ENCODE results near the gene FAM50A. TPM values are rescaled to one million over a fixed set of nuclear protein-coding genes. Genes with fewer than 3 reads are reported as not detected.

FAM50A gene
- total RNA-seq, 1 donor from 2014 or later: 57.6 TPM

DNA sequence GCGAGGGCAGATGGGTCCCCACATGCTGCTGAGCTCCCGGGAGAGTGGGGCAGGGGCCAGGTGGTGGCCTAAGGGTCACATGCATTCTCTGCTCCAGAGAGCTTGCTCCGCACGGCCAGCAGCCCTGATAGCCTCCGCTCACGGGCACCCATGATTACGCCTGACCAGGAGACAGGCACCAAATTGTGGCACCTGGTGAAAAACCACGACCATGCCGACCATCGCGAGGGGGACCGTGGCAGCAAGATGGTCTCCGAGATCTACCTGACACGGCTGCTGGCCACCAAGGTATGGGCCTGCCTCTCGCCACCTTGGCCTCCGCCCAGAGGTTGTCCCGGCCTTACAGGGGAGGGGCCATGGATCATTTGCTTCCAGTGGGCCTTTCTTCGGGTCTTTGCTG lies 25.9 kb downstream of the FAM50A start:
- H3K36me3 Mint-ChIP-seq: peaks cover 7% of the 10 kb centered on the region
- peaks cover 7% of the 10 kb centered on the region for H3K9me3 Mint-ChIP-seq
- TF ChIP-seq, protein P1, sequence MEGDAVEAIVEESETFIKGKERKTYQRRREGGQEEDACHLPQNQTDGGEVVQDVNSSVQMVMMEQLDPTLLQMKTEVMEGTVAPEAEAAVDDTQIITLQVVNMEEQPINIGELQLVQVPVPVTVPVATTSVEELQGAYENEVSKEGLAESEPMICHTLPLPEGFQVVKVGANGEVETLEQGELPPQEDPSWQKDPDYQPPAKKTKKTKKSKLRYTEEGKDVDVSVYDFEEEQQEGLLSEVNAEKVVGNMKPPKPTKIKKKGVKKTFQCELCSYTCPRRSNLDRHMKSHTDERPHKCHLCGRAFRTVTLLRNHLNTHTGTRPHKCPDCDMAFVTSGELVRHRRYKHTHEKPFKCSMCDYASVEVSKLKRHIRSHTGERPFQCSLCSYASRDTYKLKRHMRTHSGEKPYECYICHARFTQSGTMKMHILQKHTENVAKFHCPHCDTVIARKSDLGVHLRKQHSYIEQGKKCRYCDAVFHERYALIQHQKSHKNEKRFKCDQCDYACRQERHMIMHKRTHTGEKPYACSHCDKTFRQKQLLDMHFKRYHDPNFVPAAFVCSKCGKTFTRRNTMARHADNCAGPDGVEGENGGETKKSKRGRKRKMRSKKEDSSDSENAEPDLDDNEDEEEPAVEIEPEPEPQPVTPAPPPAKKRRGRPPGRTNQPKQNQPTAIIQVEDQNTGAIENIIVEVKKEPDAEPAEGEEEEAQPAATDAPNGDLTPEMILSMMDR (IDR thresholded peaks at IDR 0.05; ENCODE audit: unreplicated experiment): no peak
- H3K27ac Mint-ChIP-seq: no peak overlapping the region
- no peaks in the 10 kb centered on the region for H3K27me3 Mint-ChIP-seq (ENCODE audit: low read depth)
- H3K4me1 Mint-ChIP-seq: no peaks in the 10 kb centered on the region
- no peak overlapping the region for H3K4me3 Mint-ChIP-seq
- no peak for DNase-seq (ENCODE audit: low spot score in 2 of 2, unreplicated experiment in 2 of 2)

DNA sequence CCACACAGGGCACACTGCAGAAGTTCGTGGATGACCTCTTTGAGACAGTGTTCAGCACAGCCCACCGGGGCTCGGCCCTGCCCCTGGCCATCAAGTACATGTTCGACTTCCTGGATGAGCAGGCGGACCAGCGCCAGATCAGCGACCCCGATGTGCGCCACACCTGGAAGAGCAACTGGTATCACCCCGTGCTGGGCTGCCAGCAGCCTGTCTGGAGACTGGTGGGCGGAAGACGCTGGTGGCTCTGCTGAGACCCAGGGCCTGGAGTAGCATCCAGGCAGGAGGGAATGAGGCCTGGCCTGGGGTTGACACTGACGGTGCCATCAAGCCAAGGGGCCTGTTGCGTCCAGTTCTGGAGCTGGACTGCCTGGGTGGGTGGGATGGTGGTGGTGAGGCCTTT lies 26.5 kb downstream of the FAM50A start:
- H3K27ac Mint-ChIP-seq: no peak overlapping the region
- H3K9me3 Mint-ChIP-seq: peaks cover 9% of the 10 kb centered on the region
- DNase-seq (ENCODE audit: low spot score in 2 of 2, unreplicated experiment in 2 of 2): no peak
- no peaks in the 10 kb centered on the region for H3K27me3 Mint-ChIP-seq (ENCODE audit: low read depth)
- no peaks in the 10 kb centered on the region for H3K4me1 Mint-ChIP-seq
- H3K4me3 Mint-ChIP-seq: no peak overlapping the region
- TF ChIP-seq, protein P1 (IDR thresholded peaks at IDR 0.05; ENCODE audit: unreplicated experiment): no peak
- H3K36me3 Mint-ChIP-seq: peaks cover 9% of the 10 kb centered on the region

DNA sequence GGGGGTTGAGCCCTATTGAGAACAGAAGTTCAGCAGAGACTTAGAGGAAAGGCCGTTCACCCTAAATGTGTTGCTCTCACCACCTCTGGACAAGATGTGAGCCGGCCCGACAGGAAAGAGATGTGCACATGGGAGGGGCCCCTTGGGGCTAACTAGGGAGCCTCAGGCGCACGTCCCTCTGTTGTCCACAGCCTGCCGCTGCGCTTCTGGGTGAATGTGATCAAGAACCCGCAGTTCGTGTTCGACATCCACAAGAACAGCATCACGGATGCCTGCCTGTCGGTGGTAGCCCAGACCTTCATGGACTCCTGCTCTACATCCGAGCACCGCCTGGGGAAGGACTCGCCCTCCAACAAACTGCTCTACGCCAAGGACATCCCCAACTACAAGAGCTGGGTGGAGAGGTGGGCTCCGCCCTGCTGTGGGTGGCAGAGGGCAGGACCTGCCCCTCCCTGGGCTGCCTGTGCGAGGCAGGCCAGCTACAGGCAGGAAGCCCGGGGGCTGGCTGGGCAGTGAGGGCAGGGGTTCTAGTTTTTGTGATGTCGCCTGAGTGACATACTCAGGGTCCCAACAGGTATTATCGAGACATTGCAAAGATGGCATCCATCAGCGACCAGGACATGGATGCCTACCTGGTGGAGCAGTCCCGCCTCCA lies 27.1 kb downstream of the FAM50A start:
- Mint-ChIP-seq H3K4me3 (no peak overlapping the region), H3K36me3 (peaks cover 12% of the 10 kb centered on the region), H3K27ac (no peak overlapping the region), H3K4me1 (no peaks in the 10 kb centered on the region), H3K9me3 (peaks cover 12% of the 10 kb centered on the region), H3K27me3 (ENCODE audit: low read depth) (no peaks in the 10 kb centered on the region)
- DNase-seq (ENCODE audit: low spot score in 2 of 2, unreplicated experiment in 2 of 2): no peak
- TF ChIP-seq, protein P1 (IDR thresholded peaks at IDR 0.05; ENCODE audit: unreplicated experiment): no peak

DNA sequence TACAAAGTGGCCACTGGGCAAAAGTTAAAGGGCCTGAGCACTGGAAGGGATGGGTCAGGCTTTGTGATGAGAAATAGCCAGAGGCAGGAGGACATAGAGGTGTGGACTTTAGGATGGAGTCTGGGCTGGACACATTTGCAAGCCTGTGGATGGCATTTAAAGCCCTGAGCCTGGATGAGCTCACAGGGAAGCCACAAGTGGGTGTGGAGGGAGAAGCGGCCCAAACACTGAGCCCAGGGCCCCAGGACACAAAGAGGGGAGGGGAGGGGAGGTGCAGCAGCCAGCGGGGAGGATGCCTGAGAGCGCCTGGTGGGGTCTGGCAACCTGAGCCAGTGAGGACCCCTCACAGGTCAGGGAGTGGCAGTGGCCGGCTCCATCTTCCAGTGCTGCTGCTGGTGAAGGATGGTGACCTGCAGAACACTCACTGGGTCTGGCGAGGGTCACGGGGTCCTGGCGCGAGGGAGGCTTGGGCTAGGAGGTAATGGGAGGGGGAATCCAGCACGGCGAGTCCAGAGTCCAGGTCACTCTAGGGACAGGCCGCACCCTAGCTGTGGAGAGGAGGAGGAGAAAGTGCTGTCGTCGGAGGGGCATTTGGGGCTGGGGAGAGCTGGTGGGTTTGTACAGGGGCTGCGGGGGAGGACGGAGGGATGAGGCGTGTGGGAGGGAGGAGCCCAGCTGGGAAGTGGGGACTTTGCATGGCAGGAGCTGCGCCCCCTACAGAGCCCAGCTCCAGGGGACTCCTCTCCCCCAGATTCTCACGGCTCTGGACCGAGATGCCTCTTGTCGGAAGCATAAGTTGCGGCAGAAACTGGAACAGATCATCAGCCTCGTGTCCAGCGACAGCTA lies 28.1 kb downstream of the FAM50A start:
- H3K27ac Mint-ChIP-seq: no peak overlapping the region
- H3K9me3 Mint-ChIP-seq: peaks cover 12% of the 10 kb centered on the region
- H3K27me3 Mint-ChIP-seq (ENCODE audit: low read depth): no peaks in the 10 kb centered on the region
- TF ChIP-seq, protein P1 (IDR thresholded peaks at IDR 0.05; ENCODE audit: unreplicated experiment): no peak
- no peak for DNase-seq (ENCODE audit: low spot score in 2 of 2, unreplicated experiment in 2 of 2)
- H3K36me3 Mint-ChIP-seq: peaks cover 12% of the 10 kb centered on the region
- H3K4me1 Mint-ChIP-seq: no peaks in the 10 kb centered on the region
- H3K4me3 Mint-ChIP-seq: no peak overlapping the region

DNA sequence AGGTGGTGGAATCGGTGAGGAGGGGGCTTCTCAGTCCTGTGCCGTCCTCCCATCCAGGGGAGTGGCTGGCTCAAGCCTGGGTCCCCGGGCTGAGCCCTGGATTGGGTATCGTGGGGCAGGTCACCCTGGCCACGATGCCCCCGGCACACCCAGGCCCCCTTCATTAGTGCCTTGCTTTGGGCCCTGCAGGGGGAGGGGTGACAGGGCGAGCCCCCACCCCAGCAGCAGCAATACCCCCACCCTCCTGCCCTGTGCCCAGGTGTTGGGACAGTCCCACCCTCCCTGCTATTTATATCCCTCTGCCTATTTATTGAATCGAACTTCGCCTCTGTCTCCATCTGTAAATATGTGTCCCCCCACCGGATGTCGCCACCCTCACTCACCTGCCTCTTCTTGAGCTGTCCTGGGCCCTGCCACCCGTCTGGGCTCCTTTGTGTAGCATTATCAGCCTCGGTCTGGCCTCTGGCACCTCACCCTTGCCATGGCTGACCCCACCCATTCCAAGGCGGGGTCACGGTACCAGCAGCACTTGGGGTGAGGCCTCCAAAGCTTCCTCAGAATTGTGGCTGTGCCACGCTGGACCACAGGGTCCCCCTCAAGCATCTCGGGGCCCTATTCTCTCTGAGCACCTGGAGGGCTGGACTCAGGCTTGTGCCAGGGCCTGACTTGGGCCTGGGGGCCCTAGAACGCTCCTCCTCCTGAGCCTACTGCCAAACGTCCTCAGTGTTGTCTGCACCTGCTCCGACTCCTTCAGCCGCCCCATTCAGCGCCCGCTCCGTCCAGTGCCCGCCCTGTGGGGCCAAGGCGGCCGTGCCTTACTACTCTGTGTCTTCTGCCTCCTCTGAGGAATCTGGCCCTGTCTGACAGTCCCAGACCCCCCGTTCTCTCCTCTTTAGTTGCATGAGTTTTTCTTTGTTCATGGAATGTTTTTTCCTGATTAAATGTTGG lies 29.0 kb downstream of the FAM50A start:
- H3K4me3 Mint-ChIP-seq: no peak overlapping the region
- H3K27ac Mint-ChIP-seq: no peak overlapping the region
- no peaks in the 10 kb centered on the region for H3K4me1 Mint-ChIP-seq
- peaks cover 12% of the 10 kb centered on the region for H3K36me3 Mint-ChIP-seq
- H3K9me3 Mint-ChIP-seq: peaks cover 12% of the 10 kb centered on the region
- DNase-seq (ENCODE audit: low spot score in 2 of 2, unreplicated experiment in 2 of 2): no peak
- TF ChIP-seq, protein P1 (IDR thresholded peaks at IDR 0.05; ENCODE audit: unreplicated experiment): no peak
- H3K27me3 Mint-ChIP-seq (ENCODE audit: low read depth): no peaks in the 10 kb centered on the region
